ENCODE results near the gene USP31.
"Not testable (repeated sequence)": the region's sequence is repeated elsewhere in the genome, so short reads cannot be mapped to it uniquely, and the experiment has no call there.

Gene USP31

DNA sequence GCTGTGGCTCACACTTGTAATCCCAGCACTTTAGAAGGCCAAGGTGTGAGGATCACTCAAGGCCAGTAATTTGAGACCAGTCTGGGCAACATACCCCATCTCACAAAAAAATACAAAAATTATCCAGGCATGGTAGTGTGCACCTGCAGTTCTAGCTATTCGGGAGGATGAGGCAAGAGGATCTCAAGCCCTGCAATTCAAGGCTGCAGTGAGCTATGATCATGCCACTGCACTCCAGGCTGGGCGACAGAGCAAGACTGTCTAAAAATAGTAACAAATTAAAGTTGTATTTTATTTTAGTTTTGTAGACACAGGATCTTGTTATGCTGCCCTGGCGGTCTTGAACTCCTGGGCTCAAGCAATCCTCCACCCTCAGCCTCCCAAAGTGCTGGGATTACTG, 18.2 kb downstream of the USP31 start:
- DNase-seq, result no peak

DNA sequence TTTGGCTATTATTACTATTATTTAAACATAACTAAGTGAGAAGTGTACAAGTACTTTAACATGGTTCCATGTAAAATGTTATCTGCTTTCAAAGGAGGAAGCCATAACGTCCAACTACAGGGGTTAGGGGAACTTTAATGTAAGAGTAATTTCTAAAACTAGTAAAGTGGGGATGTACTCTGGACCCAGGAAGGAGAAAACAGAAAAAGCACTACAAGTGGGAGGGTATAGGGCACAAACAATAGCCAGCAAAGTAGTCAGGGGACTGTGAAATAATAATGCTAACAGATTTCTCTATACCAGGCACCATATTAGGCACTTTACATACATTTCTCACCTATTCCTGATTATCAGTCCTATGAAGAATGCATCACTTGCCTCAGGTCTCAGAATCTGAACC, 19.6 kb downstream of the USP31 start:
- DNase-seq, result no peak

DNA sequence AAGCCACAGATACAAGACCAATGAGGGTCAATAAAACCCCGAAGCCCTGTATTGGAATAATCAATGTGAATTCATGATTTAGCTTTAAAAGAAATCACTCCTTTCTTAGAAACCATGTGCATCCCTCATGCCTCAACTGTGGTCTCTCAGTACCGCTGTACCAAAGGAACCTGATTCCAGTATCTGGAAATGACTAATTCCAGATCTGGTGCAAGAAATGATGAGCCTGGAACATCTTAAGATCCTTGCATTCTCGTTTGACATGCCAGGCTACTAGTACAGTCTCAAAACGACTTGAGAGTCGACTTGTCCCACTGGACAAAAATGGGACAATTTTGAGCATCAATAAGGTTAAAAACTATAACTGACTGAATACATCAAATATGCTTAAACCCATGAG, 21.2 kb downstream of the USP31 start:
- no peak for DNase-seq

DNA sequence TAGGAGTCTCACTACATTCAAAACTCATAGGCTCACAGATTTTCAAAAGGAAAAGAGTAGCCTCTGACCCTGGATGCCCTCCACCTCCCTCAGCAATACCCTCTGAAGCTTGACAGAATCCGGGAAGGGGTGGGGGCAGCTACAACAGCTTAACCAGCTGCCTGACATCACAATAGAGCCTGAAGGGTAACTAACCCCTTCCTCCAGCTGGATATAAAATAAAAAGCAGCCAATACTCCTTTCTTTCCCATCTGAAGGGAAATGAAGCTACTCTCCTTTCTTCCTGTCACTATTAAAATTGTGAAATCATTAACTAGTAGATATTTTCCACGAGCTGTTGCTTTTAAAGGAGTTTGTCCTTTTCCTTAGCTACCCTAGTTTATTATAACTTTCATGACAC, 24.0 kb downstream of the USP31 start:
- DNase-seq, result no peak

DNA sequence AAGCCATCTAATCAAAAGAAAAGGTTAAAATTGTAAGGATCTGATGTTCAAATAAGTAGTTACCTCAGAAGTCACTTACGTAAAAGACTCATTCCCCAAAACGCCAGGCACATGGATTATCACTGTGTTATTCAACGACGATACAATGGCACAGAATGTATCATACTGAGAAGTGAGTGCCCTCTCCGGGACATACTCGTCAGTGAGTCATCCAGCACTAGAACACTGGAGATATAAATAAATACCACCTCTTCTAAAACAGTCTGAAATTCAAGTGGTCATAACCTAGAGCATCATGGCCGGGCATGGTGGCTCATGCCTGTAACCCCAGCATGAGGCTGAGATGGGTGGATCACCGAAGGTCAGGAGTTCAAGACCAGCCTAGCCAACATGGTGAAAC, 24.9 kb downstream of the USP31 start:
- no peak for DNase-seq

DNA sequence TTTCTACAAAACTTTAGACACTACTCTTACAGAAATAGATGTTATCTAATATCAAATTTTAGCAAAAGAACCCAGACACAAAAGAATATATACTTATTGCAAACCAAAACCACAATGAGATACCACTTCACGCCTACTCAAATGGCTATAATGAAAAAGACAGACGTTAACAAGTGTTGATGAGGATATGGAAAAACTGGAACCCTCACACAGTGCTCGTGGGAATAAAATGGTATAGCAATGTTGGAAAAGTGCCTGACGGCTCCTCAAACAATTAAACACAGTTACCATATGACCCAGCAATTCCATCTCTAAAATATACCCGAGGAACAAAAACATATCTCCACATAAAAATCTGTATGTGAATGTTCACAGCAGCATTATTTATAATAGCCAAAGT, 27.1 kb downstream of the USP31 start:
- no peak for DNase-seq

DNA sequence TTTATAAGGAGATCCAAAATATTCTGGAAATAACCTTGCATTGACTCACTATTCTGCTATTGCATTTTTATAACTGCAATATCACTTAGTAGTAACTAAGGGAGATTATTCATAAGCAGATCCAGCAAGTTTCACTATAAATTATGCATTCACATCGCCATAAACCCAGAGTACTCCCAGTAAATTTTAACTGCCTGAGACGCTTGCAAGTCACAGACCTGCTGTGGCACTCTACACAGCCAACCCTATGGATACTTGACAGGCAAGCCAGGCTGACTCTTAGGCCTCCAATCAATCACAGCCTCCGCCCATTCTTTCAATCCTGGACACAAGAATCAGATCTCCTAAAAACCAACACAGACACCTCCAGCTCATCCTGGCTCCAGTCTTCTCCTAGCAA, 28.2 kb downstream of the USP31 start:
- DNase-seq, result no peak

DNA sequence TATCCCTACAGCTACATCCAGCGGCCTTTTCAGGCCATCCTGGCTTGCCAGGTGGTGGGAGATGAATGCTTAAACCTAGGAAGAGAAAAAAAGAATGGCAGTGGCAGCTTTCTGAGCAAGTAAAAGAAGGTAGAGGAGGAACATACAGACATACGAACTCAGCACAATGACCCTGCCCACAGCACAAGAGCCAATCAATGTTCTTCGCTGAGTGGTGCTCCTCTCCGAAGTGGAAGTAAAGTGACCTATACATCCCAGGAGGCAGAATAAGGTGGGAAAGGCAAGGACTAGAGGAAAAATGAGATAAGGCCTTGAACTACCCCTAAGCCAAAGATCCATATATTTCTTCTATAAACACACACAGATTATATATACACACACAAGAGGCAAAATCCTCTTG, 28.7 kb downstream of the USP31 start:
- no peak for DNase-seq

DNA sequence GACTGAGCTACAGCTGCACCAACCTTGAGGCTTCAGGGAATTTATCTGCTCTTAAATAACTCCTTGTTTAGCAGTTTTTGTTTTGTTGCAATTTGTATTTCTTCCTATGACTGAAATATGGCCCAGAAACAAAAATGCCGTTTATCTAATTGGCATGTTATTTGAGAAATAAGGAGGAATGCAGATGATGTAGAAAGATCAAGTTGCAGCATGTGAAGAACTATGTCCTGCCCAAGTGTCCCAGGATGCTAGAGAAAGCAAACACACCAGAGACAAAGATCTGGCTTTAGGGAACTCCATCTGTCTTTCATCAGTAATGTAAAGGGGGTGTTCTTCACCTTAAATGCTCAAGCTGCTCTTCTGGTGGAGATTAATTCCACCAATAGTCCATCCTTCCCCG, 29.7 kb downstream of the USP31 start:
- no peak for DNase-seq

DNA sequence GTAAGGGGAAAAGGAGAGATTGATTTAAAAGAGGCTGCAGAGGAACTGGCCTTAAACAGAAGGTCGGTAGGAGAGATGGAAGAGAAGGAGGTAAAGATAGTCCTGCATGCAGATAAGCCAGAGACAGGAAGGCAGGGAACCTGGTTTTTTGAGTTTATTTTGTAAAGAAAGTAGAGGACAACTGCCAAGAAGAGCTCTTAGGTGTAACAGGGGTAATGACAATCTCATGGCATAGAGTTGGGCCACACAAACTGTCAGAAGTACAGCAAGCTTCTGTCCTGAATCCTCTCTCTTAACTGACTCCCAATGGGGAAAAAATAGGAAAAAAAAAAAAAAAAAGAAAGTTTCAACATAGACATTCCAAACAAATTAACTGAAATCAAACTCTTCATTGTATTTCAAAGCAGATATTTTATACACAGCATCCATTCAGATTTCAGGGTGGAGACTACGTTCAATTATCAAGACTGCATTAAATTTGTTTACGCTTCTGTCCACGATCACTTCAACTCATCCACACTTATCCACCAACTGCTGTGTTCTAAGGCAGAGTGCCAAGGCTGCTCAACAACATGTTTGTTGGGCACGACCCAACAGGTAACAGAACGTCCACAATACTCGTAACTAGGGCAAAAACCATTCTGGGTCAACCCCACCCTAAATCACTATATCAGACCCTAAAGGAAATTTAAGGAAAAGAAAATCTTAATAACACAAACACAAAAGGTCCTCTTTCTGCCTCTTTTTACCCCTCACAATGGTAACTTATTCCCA, 34.9 kb downstream of the USP31 start:
- no peak for DNase-seq

DNA sequence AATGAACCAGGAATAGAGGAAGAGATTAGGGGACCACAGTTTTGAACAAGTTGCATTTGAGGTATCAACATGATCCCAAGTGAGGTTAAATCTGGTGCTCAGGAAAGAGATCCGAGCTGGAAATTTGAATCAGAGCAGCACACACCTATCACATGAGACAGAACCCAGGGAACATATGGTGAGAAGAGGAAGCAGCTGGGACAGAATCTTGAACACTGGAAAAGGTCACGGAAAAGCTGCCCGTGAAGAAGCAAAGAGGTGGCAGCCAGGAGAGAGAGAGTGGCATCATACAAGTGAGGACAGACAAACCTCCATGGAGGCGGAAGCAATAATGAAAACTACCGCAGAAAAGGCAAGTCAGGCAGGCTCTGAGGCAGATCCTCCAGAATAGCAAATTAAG, 36.1 kb downstream of the USP31 start:
- DNase-seq, result no peak

DNA sequence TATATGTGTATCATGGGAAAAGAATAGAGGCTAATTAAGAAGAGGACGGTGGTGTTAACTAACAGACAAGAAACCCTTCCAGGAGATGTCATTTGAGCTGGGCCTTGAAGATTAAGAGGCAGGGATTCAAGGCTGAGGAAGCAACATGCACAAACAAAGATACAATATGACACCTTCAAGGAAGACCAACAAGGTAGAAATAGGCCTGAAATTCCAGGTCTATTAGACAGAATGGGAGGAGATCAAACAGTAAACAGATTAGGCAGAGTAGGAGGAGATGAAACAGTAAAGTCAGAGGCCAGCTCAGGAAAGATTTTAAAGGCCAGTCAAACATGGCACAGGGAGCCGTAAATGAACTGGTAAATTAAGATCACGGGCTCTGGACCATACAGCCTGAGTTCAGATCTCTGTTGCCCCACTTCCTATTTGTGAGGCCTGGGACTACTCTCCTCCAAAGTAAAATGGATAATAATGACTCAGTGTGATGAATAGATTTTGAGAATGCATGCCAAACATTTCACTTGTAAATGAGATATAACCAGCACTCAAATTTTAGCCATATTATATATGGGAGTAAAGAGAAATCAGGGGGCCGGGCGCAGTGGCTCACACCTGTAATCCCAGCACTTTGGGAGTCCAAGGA, 38.9 kb downstream of the USP31 start:
- no peak for DNase-seq

DNA sequence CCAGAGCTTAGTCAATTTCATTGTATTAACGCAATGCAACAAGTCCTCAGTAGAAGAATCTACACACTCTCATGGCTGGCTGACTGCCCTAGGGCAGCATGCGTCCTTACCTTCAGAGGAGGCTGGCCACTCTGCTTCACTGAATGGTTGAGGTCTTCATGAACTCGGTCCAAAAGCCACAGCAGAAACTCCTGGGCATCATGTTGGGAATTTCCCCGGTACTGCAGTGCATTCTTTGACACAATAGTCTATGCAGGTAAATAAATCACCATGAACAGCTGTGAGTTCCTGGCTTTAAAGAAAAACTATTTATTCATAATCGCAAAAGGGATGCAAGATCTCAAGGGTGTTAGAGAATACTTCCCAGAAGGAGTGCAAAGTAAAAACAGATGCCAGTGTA, 41.3 kb downstream of the USP31 start:
- DNase-seq, result no peak

DNA sequence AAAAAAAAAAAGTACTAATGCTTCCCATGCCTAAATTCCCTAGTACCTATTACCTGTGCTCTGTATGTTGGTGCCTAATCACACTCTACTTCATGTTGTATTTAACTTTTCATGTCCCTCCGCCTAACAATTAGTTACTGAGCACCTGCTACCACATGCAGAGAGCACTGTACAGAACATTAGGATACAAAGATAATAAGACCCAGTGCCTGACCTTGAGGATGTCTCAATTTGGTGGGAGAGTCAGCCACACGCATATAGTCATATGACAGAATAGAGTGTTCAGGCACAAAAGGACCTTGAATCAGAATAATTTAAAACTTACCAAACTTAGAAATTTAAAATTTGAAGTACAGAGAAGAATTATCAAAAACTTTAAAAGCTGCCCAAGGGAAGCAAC, 42.1 kb downstream of the USP31 start:
- no peak for DNase-seq

DNA sequence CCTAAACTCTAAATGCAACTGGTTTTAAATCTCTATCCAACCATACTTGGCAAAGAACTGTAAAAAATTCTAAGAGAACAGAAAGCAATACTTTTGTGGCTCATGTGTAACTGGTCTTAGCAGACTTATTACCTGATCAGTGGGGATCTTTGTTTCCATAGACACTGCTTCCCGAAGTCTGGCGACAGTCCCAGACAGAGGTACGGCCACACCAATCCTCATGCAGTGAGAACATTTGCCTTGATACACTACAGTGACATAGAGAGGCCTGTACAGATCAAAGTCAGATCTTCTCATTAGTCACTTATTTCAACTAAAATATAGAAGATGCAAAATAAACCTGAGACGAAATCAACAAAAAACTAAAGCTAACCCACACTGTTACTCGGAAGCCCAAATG, 43.9 kb downstream of the USP31 start:
- no peak for DNase-seq

DNA sequence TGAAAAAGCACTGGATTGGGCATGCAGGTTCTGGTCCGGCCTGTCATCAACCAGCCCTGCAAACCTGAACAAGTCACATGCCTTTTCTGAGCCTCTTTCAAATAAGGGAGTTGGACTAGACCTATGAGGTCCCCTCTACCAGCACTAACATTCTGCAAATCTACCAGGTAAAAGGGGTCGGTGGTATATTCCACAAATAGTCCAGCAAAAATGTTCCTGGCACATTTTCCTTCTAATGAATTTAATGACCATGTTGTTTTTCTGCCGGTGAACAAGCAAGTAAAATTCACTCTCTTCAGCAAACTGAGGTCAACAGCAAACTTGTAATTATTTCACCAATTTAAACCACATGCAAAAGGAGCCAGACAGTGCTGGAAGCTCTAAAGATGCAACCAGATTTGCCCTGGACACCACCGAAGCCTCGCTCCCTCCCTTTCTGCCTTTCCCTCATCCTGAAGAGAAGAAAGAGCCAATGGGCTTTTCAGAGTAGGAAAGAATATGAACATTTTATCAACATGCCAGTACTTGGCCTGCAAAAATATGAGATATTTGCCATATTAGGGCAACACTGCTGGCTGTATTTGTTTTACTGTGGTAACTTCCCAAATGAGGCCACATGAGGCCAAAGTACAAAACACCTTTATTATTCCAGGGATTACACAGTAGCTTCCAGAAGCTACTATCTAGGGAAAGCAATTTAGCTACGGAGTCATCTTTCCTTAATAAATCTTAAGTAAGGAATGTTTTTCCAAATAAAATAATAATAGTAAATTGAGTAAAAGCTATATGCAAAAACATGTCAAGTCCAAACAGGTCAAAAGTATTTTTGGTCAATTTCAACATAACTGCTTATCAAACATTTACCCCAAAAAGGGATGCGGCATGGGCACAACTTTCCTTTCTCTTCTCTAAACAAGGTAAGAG, 45.0 kb downstream of the USP31 start:
- DNase-seq, result no peak

DNA sequence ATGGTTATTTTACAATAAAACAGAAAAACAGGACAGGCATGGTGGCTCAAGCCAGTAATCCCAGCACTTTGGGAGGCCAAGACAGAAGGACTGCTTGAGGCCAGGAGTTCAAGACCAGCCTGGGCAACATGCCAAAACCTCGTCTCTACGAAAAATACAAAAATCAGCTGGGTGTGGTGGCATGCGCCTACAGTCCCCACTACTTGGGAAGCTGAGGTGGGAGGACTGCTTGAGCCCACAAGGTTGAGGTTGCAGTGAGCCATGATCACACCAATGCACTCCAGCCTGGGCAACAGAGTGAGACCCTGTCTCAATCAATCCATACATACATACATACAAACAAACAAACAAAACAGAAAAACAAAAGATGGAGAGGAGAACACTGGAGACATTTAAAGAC, 45.6 kb downstream of the USP31 start:
- no peak for DNase-seq

DNA sequence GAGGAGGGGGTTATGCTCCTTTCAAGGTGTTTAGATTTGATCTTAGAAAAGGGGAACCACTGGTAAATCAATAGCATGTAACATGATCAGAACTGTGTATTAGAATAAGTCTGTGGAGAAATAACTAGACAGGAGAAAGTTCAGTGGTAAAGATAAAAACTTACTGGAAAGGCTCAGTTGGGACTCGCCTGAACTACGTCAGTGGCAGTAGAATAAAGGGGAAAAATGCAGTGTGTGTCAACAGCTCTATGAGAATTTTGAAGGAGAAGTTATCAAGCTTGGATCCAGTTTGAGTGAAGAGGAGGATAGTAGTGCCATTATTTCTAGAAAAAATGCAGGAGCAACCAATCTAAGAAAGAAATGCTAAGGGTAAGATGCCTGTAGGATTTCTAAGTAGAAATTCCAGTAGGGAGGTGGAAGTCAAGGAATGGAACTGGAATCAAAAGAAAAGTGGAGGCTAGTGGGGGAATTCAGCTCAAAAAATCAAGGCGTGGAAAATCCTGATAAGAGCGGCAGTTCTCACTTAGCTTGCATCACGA, 48.2 kb downstream of the USP31 start:
- no peak for DNase-seq

DNA sequence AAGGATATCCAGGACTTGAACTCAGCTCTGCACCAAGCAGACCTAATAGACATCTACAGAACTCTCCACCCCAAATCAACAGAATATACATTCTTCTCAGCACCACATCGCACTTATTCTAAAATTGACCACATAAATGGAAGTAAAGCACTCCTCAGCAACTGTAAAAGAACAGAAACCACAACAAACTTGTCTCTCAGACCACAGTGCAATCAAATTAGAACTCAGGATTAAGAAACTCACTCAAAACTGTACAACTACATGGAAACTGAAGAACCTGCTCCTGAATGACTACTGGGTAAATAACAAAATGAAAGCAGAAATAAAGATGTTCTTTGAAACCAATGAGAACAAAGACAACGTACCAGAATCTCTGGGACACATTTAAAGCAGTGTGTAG, 52.8 kb downstream of the USP31 start:
- not testable (repeated sequence) for DNase-seq

DNA sequence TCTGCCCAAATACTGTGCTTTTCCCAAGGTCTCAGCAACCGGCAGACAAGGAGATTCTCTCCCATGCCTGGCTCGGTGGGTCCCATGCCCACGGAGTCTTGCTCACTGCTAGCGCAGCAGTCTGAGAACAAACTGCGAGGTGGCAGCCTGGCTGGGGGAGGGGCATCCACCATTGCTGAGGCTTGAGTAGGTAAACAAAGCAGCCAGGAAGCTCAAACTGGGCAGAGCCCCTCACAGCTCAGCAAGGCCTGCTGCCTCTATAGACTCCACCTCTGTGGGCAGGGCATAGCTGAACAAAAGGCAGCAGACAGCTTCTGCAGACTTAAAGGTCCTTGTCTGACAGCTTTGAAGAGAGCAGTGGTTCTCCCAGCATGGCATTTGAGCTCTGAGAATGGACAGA, 55.1 kb downstream of the USP31 start:
- DNase-seq, result not testable (repeated sequence)

DNA sequence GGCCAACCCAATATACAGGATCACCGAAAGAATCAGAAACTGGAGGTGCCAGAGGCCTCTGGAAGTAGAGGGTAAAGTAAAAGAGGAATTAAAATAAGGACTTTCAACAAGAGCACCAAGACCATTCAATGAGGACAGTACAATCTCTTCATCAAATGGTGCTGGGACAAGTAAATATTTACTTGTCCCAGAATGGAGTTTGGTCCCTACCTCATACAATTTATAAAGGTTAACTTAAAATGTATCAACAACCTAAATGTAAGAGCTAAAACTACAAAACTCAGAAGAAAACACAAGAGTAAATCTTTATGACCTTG, 56.5 kb downstream of the USP31 start:
- DNase-seq, result no peak

DNA sequence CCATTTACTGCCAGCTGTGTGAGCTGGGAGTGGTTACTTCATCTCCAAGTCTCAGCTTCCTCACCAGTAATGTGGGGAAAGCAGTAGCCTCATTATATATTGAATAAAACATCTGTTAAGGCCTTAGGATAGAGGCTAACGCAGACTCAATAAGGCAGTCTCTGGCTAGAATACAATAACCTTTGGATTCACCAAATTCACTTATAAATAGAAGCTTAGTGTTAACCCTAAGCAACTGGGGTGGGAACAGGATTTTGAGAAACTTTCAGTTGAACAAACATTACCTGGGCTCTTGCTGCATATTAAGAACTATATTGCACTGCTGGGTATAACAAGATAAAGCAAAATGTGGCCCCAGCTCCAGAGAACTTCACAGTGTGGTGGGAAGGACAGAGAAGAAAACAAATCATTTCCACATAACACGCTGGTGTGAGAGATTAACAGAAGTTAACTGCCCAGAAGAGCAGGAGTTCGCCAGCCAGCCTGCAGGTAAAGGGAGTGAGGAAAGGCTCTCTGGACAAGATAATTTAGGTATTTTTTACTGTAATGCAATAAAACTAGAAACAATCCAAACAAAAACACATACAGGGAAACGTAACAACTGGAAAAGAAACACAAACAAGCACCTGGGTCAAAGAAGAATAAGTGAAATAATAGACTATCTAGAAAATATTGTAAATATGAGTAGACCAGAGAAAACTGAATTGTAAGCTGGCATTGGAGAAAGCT, 57.0 kb downstream of the USP31 start:
- no peak for DNase-seq

DNA sequence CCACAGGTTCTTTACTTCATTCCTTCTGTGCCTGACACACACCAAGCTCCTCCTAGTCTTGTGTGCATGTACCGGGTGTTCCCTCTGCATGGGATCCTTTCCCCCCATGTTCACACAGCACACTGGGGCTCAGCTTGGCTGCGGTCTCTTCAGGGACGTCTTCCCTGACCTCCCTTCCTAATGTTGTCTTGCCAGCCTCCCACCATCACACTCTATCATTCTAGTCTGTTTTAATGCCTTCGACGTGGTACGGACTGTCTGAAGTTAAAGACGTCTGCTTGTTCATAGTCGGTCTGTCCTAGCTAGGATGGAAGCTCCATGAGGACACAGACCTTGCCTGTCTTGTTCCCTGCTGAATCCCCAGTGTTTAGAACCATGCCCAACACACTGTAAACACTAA, 60.1 kb downstream of the USP31 start:
- no peak for DNase-seq
